WERI-Rb-1 (cell line): Measurements from ENCODE around the gene ITGB7.
A peak's percentile ranks its signal among the peaks of the same experiment; 100 is the strongest.

Experiments used
- DNase-seq: peaks from one replicate; pipeline ENCODE4 v3.0.0-alpha.2; 2020
- H3K27ac ChIP-seq: fragments of 250-450 bp; sonication (Bioruptor Pico); 2 replicates; pipeline ENCODE4 v1.5.1; 2020; ENCODE audit warnings: mild to moderate bottlenecking, moderate library complexity
- H3K27me3 ChIP-seq: fragments of 250-450 bp; sonication (Bioruptor Pico); 2 replicates; pipeline ENCODE4 v1.5.1; 2021; ENCODE audit warnings: mild to moderate bottlenecking, low read depth, moderate library complexity; ENCODE audit not compliant: insufficient read depth, severe bottlenecking
- H3K36me3 ChIP-seq: fragments of 250-450 bp; sonication (Bioruptor Pico); 2 replicates; pipeline ENCODE4 v1.5.1; 2020; ENCODE audit warnings: mild to moderate bottlenecking, moderate library complexity
- H3K4me3 ChIP-seq: 2 replicates; pipeline ENCODE4 v1.5.1; 2011; ENCODE audit warnings: low read depth, mild to moderate bottlenecking, control low read depth, low read length
- H3K9me3 ChIP-seq: fragments of 250-450 bp; sonication (Bioruptor Pico); 2 replicates; pipeline ENCODE4 v1.5.1; 2021; ENCODE audit warnings: mild to moderate bottlenecking, moderate library complexity; ENCODE audit not compliant: severe bottlenecking
- TF ChIP-seq, protein P1 (sequence below): IDR thresholded peaks from 2 replicates; pipeline ENCODE4 v1.5.1; 2011; ENCODE audit warnings: low read depth, mild to moderate bottlenecking, control low read depth, inconsistent platforms, low read length

ITGB7 gene

DNA sequence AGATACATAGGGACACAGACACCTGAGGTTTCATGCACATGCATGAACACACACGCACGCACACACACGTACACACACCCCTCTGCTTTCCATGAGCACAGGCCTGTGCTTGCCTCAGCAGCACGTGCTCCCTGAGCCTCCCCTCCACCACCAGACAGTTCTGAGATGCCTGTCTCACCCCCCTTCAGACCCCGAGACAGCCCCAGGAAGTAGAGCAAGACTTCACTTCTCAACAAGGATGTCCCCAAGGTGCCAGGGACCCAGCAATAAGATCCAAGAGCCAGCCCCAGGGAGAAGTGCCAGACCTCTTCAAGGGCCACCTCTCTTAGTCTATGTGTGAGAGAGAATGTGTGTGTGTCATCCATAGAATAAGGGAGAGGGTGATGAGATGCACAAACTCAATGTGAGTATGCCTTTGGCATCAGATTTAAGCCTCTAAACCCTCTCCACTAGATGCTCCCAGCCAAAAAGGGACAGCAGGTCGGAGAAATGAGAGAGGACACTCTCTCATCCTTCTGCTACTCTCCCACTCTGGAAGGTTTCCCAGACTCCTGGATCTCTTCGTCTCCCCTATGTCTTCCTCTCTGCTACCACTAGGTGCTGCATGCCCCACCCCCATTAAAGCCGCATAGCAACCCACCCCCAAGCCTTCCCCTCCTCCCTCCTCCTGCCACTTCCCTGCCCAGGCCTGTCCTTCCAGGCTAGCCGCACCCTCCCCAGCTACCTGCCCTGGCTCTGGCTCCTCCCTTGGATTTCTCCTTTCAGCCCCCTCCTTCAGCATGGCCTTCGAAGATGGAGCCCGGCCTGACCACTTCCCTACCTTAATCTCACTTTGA, 17.2 kb upstream of the ITGB7 start:
- TF ChIP-seq, protein P1, sequence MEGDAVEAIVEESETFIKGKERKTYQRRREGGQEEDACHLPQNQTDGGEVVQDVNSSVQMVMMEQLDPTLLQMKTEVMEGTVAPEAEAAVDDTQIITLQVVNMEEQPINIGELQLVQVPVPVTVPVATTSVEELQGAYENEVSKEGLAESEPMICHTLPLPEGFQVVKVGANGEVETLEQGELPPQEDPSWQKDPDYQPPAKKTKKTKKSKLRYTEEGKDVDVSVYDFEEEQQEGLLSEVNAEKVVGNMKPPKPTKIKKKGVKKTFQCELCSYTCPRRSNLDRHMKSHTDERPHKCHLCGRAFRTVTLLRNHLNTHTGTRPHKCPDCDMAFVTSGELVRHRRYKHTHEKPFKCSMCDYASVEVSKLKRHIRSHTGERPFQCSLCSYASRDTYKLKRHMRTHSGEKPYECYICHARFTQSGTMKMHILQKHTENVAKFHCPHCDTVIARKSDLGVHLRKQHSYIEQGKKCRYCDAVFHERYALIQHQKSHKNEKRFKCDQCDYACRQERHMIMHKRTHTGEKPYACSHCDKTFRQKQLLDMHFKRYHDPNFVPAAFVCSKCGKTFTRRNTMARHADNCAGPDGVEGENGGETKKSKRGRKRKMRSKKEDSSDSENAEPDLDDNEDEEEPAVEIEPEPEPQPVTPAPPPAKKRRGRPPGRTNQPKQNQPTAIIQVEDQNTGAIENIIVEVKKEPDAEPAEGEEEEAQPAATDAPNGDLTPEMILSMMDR = peak; percentile 61
- peak; percentile 93 for DNase-seq
- Histone ChIP-seq H3K27me3 (no peaks in the 10 kb centered on the region), H3K9me3 (no peaks in the 10 kb centered on the region), H3K27ac (peak overlapping the region; percentile 70), H3K4me3 (no peak overlapping the region), H3K36me3 (no peaks in the 10 kb centered on the region)

DNA sequence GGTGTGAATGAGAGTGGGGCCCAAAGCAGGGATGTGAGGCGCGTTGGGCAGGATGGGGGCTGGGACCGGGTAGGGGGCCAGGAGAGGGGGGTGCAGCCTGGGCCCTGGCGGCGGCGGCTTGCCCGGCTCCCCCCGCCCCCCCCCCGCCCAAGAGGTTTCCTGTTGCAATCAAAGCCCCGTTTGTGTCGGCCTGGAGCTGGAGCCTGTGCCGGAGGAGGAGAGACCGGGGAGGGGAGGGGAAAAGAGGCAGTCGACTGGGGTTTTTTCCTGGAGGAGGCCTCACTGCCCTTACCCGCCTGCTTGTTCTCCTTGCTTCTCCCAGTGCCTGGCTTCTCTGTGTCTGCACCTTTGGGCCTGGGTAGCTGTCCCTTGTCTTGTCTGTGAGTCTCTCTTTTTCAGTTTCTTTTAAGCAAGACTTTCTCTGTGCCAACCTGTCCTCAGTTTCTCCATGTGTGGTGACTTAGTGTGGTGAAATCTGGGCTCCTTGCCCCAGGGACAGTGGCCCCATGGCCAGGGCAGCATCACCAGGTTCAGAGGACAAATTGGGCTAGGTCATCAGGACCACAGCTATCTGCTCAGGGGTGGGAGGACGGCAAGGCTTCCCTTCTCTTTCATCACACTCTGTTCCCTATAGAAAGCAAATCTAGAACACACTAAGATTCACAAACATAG, 16.5 kb upstream of the ITGB7 start:
- TF ChIP-seq, protein P1 = no peak
- Histone ChIP-seq H3K27me3 (no peaks in the 10 kb centered on the region), H3K27ac (peak overlapping the region; percentile 47), H3K4me3 (no peak overlapping the region), H3K36me3 (no peaks in the 10 kb centered on the region), H3K9me3 (no peaks in the 10 kb centered on the region)
- DNase-seq = peak; percentile 51

- TF ChIP-seq, protein P1 = no peak
- Histone ChIP-seq H3K36me3 (no peaks in the 10 kb centered on the region), H3K27ac (peak overlapping the region; percentile 4; the same call in 1 of the 2 replicates), H3K4me3 (no peak overlapping the region), H3K27me3 (no peaks in the 10 kb centered on the region), H3K9me3 (no peaks in the 10 kb centered on the region)
- DNase-seq = no peak
Measured at GRCh38 chr12:53222806-53223261, 15.8 kb upstream of the ITGB7 start.

DNA sequence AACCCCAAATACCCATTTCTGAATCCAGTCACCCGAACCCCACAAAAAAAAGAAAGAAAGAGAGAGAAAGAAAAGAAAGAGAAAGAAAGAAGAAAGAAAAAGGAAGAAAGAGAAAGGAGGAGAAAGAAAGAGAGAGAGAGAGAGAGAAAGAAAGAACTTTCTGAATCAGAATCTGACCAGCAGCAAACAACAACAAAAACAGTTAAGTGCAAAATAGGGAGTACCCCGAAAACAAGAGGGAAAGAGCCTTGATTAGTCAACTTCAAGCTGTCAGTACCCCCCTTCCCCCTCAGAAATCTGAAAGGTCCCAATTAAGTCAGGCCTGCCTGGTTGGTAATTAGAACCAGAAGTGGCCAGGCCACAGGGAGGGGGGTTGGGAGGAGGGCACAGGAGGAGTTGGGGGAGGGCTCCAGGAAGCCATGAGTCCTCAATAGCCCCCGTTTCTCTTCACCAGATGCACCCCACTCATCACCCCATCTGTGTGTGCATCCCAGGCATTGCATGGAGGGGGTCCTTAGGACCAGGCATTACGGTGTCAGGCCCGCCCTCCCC, 15.2 kb upstream of the ITGB7 start:
- Histone ChIP-seq H3K36me3 (no peaks in the 10 kb centered on the region), H3K27me3 (no peaks in the 10 kb centered on the region), H3K9me3 (no peaks in the 10 kb centered on the region), H3K4me3 (peak overlapping the region; percentile 59), H3K27ac (peak overlapping the region; percentile 80)
- DNase-seq = no peak
- TF ChIP-seq, protein P1 = no peak

DNA sequence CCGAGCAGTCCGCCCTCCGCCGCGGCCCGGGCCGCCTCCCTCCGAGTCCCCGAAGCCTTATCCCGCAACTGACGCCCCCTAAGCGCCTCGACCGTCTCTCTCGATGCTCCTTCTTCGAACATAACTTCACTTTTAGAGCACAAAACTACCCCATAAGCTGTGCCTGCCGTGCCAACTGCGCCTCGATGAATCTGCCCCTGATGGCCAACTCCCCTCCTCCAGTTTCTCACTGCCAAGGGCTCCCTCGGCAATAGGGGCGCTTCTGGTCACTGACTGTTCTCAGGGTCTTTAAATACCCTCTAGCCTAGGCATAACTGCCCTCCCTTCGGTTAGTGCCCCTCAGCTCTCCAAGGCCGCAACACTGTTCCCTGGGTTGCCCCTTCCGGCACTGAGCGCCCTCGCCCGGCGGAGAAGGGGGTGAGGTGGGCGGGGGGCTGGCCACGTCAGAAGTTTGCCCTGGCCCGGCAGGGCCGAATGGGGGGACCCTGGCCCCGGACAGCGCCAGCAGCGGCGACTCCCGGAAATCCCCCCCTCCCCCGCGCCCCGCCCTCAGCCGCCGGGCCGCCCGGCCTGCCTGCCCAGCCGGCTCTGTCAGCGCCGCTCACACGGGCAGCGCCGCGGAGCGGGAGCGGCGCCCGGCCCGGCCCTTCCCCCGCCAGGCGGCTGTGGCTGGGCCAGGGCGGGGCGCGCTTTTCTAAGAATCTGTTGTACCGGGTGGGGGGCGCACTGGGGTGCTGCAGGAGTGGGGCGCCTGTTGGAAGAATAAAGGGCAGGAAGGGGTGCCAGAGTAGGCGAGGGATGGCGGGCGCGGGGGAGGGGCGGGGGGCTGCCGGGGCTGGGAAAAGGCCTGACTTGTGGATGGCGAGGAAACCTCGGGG, 14.4 kb upstream of the ITGB7 start:
- Histone ChIP-seq H3K27ac (peak overlapping the region; percentile 80), H3K36me3 (no peaks in the 10 kb centered on the region), H3K9me3 (no peaks in the 10 kb centered on the region), H3K4me3 (peak overlapping the region; percentile 59), H3K27me3 (no peaks in the 10 kb centered on the region)
- peak; percentile 75 for DNase-seq
- TF ChIP-seq, protein P1 = no peak
